Measurements from ENCODE around the gene LRR1. TPM values are rescaled to one million over a fixed set of nuclear protein-coding genes. Genes with fewer than 3 reads are reported as not detected.
"Not testable (repeated sequence)": the region's sequence is repeated elsewhere in the genome, so short reads cannot be mapped to it uniquely, and the experiment has no call there.

The LRR1 gene
- total RNA-seq, 2 donors from 2014 or later = 24.3 to 39.8 TPM

DNA sequence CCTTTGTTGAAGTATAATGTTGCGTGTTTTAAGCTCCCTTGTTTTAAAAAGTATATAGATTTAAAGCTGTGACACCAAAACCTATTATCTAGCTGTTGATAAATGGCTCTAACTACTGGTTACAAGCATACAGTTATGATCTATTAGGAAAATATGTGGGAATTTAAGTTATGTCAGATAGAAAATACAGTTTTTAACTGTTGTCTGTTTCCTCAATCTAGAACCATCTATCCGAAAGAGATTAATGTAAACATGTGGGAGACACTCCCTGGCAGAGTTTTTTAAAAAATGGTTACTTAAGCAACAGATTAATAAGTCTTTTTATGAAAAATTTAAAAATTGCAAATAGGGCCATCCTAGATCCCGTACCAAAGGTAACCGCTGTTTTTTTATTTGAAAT, 13.5 kb downstream of the LRR1 start:
- TF ChIP-seq CTCF (IDR thresholded peaks at IDR 0.05) = no peak
- H3K27me3 ChIP-seq = no peaks in the 10 kb centered on the region
- no peak overlapping the region for H3K4me3 ChIP-seq
- H3K9me3 ChIP-seq = no peaks in the 10 kb centered on the region
- H3K9ac ChIP-seq (ENCODE audit: low read depth in 2 of 2, low read length in 2 of 2) = no peak overlapping the region
- H3K27ac ChIP-seq = no peak overlapping the region
- no peak for DNase-seq
- intact Hi-C loops (cut with DNase I) = no loop called here
- no peaks in the 10 kb centered on the region for H3K36me3 ChIP-seq
- no peaks in the 10 kb centered on the region for H3K4me1 ChIP-seq

GRCh38 chr14:49612671-49613070, 13.9 kb downstream of the LRR1 start:
- Histone ChIP-seq H3K4me1 (no peaks in the 10 kb centered on the region), H3K27me3 (no peaks in the 10 kb centered on the region), H3K9me3 (no peaks in the 10 kb centered on the region), H3K4me3 (no peak overlapping the region), H3K36me3 (no peaks in the 10 kb centered on the region), H3K27ac (no peak overlapping the region), H3K9ac (ENCODE audit: low read depth in 2 of 2, low read length in 2 of 2) (no peak overlapping the region)
- intact Hi-C loops (cut with DNase I) = no loop called here
- no peak for TF ChIP-seq CTCF (IDR thresholded peaks at IDR 0.05)
- no peak for DNase-seq

DNA sequence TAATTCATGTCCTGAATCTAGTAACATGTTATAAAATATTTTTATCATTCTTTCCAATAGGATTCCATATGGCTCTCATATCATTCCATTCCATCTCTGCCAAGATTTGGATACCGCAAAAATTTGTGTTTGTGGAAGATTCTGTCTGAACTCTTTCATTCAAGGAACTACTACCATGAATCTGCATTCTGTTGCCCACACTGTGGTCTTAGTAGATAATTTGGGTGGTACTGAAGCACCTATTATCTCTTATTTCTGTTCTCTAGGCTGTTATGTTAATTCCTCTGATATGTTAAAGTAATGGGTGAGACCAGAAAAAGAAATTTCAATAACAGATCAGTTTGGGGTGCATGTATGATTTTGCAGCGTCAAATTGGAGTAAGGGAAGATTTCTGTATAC, 15.5 kb downstream of the LRR1 start:
- H3K9me3 ChIP-seq = no peaks in the 10 kb centered on the region
- no peak for TF ChIP-seq CTCF (IDR thresholded peaks at IDR 0.05)
- intact Hi-C loops (cut with DNase I) = no loop called here
- H3K9ac ChIP-seq (ENCODE audit: low read depth in 2 of 2, low read length in 2 of 2) = no peak overlapping the region
- H3K36me3 ChIP-seq = no peaks in the 10 kb centered on the region
- no peaks in the 10 kb centered on the region for H3K27me3 ChIP-seq
- H3K4me1 ChIP-seq = no peaks in the 10 kb centered on the region
- H3K27ac ChIP-seq = no peak overlapping the region
- H3K4me3 ChIP-seq = no peak overlapping the region
- DNase-seq = no peak

DNA sequence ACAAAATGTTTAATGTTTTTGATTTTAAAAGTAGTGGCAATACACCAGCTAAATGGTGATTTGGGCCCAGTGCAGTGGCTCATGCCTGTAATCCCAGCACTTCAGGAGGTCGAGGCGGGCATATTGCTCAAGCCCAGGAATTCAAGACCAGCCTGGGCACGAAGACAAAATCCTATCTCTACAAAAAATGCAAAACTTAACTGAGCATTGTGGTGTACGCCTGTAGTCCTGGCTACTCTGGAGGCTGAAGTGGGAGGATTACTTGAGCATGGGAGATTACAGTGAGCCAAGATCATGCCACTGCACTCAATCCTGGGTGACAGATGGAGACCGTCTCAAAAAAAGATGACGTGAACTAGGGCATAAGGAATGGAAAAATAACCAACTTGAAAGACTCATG, 17.0 kb downstream of the LRR1 start:
- H3K27ac ChIP-seq = no peak overlapping the region
- H3K9me3 ChIP-seq = no peaks in the 10 kb centered on the region
- intact Hi-C loops (cut with DNase I) = no loop called here
- H3K27me3 ChIP-seq = no peaks in the 10 kb centered on the region
- DNase-seq = no peak
- H3K36me3 ChIP-seq = no peaks in the 10 kb centered on the region
- no peak overlapping the region for H3K9ac ChIP-seq (ENCODE audit: low read depth in 2 of 2, low read length in 2 of 2)
- H3K4me1 ChIP-seq = no peaks in the 10 kb centered on the region
- TF ChIP-seq CTCF (IDR thresholded peaks at IDR 0.05) = no peak
- H3K4me3 ChIP-seq = no peak overlapping the region

DNA sequence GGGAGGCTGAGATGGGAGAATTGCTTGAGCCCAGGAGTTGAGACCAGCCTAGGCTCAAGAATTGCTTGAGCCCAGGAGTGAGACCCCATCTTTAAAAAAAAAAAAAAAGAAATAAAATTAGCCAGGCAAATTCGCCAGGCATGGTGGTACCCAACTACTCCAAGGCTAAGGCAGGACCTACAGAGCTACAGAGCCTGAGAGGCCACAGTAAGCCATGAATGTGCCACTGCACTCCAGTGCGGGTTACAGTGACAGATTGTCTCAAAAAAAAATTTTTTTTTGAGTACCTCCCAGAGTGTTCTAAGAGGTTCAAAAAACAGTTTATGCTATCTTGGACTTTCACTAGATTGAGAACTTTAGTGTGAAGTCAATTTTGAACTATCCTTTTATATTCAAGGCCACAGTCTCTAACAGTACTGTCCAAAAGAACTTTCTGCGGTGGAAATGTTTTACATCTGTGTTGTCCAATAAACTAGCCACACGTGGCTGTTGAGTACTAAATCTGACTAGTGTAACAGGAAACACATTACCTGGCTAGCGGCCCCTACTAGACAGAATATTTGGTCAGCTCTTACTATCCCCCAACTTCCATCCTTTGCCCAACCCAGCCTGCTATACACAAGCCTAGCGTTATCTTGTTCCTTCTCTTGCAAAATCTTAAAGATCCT, 19.2 kb downstream of the LRR1 start:
- Histone ChIP-seq H3K36me3 (no peaks in the 10 kb centered on the region), H3K4me1 (peaks cover 3% of the 10 kb centered on the region), H3K27me3 (no peaks in the 10 kb centered on the region), H3K27ac (no peak overlapping the region), H3K9ac (ENCODE audit: low read depth in 2 of 2, low read length in 2 of 2) (no peak overlapping the region), H3K4me3 (no peak overlapping the region), H3K9me3 (no peaks in the 10 kb centered on the region)
- DNase-seq = no peak
- intact Hi-C loops (cut with DNase I) = no loop called here
- no peak for TF ChIP-seq CTCF (IDR thresholded peaks at IDR 0.05)

- intact Hi-C loops (cut with DNase I); H3K27me3 ChIP-seq; H3K9me3 ChIP-seq: not testable (repeated sequence)
Observed at GRCh38 chr14:49619273-49619672, 20.5 kb downstream of the LRR1 start.

More at GRCh38 chr14:49619273-49619672, 20.5 kb downstream of the LRR1 start:
- H3K4me1 ChIP-seq, H3K36me3 ChIP-seq, DNase-seq: not testable (repeated sequence)
- Histone ChIP-seq H3K27ac (peak overlapping the region; percentile 96), H3K4me3 (peak overlapping the region; percentile 68), H3K9ac (ENCODE audit: low read depth in 2 of 2, low read length in 2 of 2) (peak overlapping the region in 1 of 2 donors; percentile 99)

All from colonic mucosa (tissue), 4 donors.